Cardiac muscle cell (in vitro differentiated cells and primary cell): ENCODE results near the gene GLB1L3. TPM values are rescaled to one million over a fixed set of nuclear protein-coding genes. Genes with fewer than 3 reads are reported as not detected.

Source experiments
- DNase-seq, 2 donors: peaks; one replicate each; pipeline versions ENCODE4 v3.0.0 to v3.0.0-alpha.2; 2010 to 2017; ENCODE audit warnings: low read depth in 1 of 2, low spot score in 1 of 2
- H3K27ac ChIP-seq: fragments of 200-600 bp; sonication (generic); 2 replicates; pipeline ENCODE4 v1.5.1; 2016
- H3K27me3 ChIP-seq: fragments of 200-600 bp; sonication (generic); 2 replicates; pipeline ENCODE4 v1.6.0; 2016; ENCODE audit warnings: control low read depth
- H3K36me3 ChIP-seq: fragments of 200-600 bp; sonication (generic); 2 replicates; pipeline ENCODE4 v1.5.1; 2016; ENCODE audit warnings: control low read depth
- H3K4me1 ChIP-seq: fragments of 200-600 bp; sonication (generic); 2 replicates; pipeline ENCODE4 v1.8.1; 2017; ENCODE audit warnings: low read depth, mild to moderate bottlenecking, mixed run types
- H3K4me3 ChIP-seq: fragments of 200-600 bp; sonication (generic); 2 replicates; pipeline ENCODE4 v1.5.1; 2016; ENCODE audit warnings: mild to moderate bottlenecking
- H3K9me3 ChIP-seq: fragments of 200-600 bp; sonication (generic); 2 replicates; pipeline ENCODE4 v1.5.1; 2017; ENCODE audit warnings: low read depth, mild to moderate bottlenecking, control low read depth
- polyA plus RNA-seq: library from polyadenylated mRNA; unstranded; fragments of >200 nt; fragmentation: Nextera tagmentation; extraction: Ambion mirVana; gene quantifications from 2 replicates; pipeline ENCODE4 v1.2.1, GENCODE V29; 2016
- total RNA-seq: library from RNA; depleted of rRNA; stranded (reverse); fragments of >200 nt; gene quantifications from 2 replicates; pipeline ENCODE4 v1.2.3, GENCODE V29; 2016
- TF ChIP-seq, protein P1 (sequence below): IDR thresholded peaks from 2 replicates; pipeline ENCODE4 v1.5.1; 2012; ENCODE audit warnings: low read depth, mild to moderate bottlenecking, low read length

Gene GLB1L3
- total and polyA plus RNA-seq, 2 experiments from 2014 or later, result not detected

GRCh38 chr11:134264966-134265764, 11.0 kb upstream of the GLB1L3 start:
- Histone ChIP-seq H3K4me1 (no peaks in the 10 kb centered on the region), H3K9me3 (no peaks in the 10 kb centered on the region), H3K4me3 (no peak overlapping the region), H3K27me3 (no peaks in the 10 kb centered on the region), H3K27ac (no peak overlapping the region), H3K36me3 (peaks cover 8% of the 10 kb centered on the region)
- TF ChIP-seq, protein P1, sequence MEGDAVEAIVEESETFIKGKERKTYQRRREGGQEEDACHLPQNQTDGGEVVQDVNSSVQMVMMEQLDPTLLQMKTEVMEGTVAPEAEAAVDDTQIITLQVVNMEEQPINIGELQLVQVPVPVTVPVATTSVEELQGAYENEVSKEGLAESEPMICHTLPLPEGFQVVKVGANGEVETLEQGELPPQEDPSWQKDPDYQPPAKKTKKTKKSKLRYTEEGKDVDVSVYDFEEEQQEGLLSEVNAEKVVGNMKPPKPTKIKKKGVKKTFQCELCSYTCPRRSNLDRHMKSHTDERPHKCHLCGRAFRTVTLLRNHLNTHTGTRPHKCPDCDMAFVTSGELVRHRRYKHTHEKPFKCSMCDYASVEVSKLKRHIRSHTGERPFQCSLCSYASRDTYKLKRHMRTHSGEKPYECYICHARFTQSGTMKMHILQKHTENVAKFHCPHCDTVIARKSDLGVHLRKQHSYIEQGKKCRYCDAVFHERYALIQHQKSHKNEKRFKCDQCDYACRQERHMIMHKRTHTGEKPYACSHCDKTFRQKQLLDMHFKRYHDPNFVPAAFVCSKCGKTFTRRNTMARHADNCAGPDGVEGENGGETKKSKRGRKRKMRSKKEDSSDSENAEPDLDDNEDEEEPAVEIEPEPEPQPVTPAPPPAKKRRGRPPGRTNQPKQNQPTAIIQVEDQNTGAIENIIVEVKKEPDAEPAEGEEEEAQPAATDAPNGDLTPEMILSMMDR, result no peak
- DNase-seq, result no peak

DNA sequence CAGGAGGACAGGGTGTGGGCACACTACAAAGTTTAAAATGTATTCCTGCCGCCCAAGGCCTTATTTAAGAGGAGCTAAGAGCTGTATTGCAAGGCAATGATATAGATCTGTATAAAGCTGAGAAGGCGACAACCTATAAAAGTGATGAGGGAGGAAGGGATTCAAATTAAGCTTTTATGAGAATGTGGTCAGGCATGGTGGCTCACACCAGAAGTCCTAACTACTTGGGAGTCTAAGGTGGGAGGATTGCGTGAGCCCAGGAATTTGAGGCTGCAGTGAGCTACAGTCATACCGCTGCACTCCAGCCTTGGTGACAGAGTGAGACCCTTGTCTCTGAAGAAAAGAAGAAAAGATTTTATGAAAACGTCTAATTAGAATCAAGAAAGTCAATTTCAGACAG, 9.7 kb upstream of the GLB1L3 start:
- no peak overlapping the region for H3K4me3 ChIP-seq
- no peaks in the 10 kb centered on the region for H3K4me1 ChIP-seq
- no peak overlapping the region for H3K27ac ChIP-seq
- TF ChIP-seq, protein P1, result no peak
- DNase-seq, result no peak
- H3K36me3 ChIP-seq, result peaks cover 2% of the 10 kb centered on the region
- H3K9me3 ChIP-seq, result no peaks in the 10 kb centered on the region
- H3K27me3 ChIP-seq, result no peaks in the 10 kb centered on the region

DNA sequence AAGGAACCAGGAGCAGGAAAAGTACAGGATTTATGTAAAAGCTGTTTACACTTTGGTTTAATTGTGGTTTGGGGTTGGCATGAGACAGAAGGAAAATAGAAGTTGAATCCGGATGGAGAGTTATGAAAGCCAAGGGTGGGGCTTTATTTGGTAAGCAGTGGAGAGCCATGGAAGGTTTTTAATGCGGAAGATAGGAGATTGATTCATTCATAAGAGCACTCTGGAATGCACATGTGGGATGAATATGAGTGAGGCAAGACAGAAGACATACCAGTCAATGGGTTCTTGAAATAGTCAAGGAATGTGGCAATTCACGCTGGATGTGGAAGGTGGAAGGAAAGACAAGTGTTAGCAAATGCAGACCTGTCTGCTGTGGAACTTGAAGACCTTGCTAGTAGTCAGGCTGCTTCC, 9.3 kb upstream of the GLB1L3 start:
- Histone ChIP-seq H3K27ac (no peak overlapping the region), H3K36me3 (peaks cover 2% of the 10 kb centered on the region), H3K27me3 (no peaks in the 10 kb centered on the region), H3K4me3 (no peak overlapping the region), H3K4me1 (no peaks in the 10 kb centered on the region), H3K9me3 (no peaks in the 10 kb centered on the region)
- DNase-seq, result peak in 1 of 2 donors; percentile 84
- TF ChIP-seq, protein P1, result no peak

DNA sequence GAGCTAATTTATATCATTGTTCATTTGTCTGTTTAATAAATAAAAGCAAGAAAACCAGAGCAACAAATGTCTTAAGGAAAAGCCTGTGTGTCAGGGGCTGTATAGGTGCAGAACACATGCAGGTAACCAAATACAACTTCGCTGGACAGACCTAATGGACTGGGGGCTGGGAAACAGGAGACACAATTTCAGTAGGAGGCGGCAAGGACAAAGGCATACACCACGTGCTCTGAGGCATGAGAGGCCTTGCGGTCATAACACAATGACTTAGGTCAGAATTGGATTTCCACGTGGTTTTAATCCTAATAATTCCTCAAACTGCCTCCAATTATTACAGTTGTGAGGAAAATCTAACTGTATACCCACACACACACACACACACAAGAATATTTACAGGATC, 8.7 kb upstream of the GLB1L3 start:
- H3K36me3 ChIP-seq, result peaks cover 2% of the 10 kb centered on the region
- TF ChIP-seq, protein P1, result no peak
- no peaks in the 10 kb centered on the region for H3K4me1 ChIP-seq
- H3K27ac ChIP-seq, result no peak overlapping the region
- no peak for DNase-seq
- no peak overlapping the region for H3K4me3 ChIP-seq
- H3K27me3 ChIP-seq, result no peaks in the 10 kb centered on the region
- H3K9me3 ChIP-seq, result no peaks in the 10 kb centered on the region

- Histone ChIP-seq H3K4me1 (no peaks in the 10 kb centered on the region), H3K27me3 (peaks cover 1% of the 10 kb centered on the region), H3K27ac (no peak overlapping the region), H3K36me3 (peaks cover 1% of the 10 kb centered on the region), H3K4me3 (no peak overlapping the region), H3K9me3 (no peaks in the 10 kb centered on the region)
- TF ChIP-seq, protein P1, result no peak
- no peak for DNase-seq
Observed at GRCh38 chr11:134267966-134268365, 8.2 kb upstream of the GLB1L3 start.
